ENCODE data around the gene ZNF613.

DNA sequence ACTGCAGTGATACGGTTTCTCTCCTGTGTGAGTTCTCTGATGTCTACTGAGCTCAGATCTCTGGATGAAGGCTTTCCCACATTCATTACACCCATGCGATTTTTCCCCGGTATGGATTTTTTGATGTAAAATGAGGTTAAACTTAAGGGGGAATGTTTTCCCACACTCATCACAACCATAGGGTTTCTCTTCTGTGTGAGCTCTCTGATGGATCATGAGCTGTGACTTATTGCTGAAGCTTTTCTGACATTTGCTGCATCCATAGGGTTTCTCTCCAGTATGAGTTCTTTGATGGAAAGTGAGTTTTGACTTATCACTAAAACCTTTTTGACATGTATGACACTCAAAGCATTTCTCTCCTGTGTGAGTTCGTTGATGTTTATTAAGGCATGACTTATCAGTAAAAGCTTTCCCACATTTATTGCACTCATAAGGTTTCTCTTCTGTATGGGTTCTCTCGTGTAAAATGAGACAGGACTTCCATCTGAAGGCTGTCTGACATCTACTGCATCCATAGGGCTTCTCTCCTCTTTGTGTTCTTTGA lies 11.9 kb upstream of the ZNF613 start:
- TF ChIP-seq EZH2phosphoT487 (IDR thresholded peaks at IDR 0.05; ENCODE audit: unreplicated experiment) (no peak), POLR2AphosphoS5 (IDR thresholded peaks at IDR 0.05; ENCODE audit: low read depth) (no peak), ZNF114 (CRISPR knock-in tag; IDR thresholded peaks at IDR 0.05) (no peak), CREB1 (CRISPR knock-in tag; IDR thresholded peaks at IDR 0.05; ENCODE audit: low read depth) (no peak), EZH2 (IDR thresholded peaks at IDR 0.05; ENCODE audit: low read depth, unreplicated experiment) (no peak), JUNB (IDR thresholded peaks at IDR 0.05; ENCODE audit: unreplicated experiment) (no peak), NANOG (IDR thresholded peaks at IDR 0.05; ENCODE audit: borderline replicate concordance) (no peak)
- TF ChIP-seq, protein P1, sequence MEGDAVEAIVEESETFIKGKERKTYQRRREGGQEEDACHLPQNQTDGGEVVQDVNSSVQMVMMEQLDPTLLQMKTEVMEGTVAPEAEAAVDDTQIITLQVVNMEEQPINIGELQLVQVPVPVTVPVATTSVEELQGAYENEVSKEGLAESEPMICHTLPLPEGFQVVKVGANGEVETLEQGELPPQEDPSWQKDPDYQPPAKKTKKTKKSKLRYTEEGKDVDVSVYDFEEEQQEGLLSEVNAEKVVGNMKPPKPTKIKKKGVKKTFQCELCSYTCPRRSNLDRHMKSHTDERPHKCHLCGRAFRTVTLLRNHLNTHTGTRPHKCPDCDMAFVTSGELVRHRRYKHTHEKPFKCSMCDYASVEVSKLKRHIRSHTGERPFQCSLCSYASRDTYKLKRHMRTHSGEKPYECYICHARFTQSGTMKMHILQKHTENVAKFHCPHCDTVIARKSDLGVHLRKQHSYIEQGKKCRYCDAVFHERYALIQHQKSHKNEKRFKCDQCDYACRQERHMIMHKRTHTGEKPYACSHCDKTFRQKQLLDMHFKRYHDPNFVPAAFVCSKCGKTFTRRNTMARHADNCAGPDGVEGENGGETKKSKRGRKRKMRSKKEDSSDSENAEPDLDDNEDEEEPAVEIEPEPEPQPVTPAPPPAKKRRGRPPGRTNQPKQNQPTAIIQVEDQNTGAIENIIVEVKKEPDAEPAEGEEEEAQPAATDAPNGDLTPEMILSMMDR (conservative IDR thresholded peaks at IDR 0.05; ENCODE audit: low read depth in 2 of 2), result no peak
- TF ChIP-seq, protein P2, sequence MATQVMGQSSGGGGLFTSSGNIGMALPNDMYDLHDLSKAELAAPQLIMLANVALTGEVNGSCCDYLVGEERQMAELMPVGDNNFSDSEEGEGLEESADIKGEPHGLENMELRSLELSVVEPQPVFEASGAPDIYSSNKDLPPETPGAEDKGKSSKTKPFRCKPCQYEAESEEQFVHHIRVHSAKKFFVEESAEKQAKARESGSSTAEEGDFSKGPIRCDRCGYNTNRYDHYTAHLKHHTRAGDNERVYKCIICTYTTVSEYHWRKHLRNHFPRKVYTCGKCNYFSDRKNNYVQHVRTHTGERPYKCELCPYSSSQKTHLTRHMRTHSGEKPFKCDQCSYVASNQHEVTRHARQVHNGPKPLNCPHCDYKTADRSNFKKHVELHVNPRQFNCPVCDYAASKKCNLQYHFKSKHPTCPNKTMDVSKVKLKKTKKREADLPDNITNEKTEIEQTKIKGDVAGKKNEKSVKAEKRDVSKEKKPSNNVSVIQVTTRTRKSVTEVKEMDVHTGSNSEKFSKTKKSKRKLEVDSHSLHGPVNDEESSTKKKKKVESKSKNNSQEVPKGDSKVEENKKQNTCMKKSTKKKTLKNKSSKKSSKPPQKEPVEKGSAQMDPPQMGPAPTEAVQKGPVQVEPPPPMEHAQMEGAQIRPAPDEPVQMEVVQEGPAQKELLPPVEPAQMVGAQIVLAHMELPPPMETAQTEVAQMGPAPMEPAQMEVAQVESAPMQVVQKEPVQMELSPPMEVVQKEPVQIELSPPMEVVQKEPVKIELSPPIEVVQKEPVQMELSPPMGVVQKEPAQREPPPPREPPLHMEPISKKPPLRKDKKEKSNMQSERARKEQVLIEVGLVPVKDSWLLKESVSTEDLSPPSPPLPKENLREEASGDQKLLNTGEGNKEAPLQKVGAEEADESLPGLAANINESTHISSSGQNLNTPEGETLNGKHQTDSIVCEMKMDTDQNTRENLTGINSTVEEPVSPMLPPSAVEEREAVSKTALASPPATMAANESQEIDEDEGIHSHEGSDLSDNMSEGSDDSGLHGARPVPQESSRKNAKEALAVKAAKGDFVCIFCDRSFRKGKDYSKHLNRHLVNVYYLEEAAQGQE (IDR thresholded peaks at IDR 0.05; ENCODE audit: unreplicated experiment), result no peak
- TF ChIP-seq, protein P3, sequence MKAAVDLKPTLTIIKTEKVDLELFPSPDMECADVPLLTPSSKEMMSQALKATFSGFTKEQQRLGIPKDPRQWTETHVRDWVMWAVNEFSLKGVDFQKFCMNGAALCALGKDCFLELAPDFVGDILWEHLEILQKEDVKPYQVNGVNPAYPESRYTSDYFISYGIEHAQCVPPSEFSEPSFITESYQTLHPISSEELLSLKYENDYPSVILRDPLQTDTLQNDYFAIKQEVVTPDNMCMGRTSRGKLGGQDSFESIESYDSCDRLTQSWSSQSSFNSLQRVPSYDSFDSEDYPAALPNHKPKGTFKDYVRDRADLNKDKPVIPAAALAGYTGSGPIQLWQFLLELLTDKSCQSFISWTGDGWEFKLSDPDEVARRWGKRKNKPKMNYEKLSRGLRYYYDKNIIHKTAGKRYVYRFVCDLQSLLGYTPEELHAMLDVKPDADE (IDR thresholded peaks at IDR 0.05), result no peak
- TF ChIP-seq, protein P4, sequence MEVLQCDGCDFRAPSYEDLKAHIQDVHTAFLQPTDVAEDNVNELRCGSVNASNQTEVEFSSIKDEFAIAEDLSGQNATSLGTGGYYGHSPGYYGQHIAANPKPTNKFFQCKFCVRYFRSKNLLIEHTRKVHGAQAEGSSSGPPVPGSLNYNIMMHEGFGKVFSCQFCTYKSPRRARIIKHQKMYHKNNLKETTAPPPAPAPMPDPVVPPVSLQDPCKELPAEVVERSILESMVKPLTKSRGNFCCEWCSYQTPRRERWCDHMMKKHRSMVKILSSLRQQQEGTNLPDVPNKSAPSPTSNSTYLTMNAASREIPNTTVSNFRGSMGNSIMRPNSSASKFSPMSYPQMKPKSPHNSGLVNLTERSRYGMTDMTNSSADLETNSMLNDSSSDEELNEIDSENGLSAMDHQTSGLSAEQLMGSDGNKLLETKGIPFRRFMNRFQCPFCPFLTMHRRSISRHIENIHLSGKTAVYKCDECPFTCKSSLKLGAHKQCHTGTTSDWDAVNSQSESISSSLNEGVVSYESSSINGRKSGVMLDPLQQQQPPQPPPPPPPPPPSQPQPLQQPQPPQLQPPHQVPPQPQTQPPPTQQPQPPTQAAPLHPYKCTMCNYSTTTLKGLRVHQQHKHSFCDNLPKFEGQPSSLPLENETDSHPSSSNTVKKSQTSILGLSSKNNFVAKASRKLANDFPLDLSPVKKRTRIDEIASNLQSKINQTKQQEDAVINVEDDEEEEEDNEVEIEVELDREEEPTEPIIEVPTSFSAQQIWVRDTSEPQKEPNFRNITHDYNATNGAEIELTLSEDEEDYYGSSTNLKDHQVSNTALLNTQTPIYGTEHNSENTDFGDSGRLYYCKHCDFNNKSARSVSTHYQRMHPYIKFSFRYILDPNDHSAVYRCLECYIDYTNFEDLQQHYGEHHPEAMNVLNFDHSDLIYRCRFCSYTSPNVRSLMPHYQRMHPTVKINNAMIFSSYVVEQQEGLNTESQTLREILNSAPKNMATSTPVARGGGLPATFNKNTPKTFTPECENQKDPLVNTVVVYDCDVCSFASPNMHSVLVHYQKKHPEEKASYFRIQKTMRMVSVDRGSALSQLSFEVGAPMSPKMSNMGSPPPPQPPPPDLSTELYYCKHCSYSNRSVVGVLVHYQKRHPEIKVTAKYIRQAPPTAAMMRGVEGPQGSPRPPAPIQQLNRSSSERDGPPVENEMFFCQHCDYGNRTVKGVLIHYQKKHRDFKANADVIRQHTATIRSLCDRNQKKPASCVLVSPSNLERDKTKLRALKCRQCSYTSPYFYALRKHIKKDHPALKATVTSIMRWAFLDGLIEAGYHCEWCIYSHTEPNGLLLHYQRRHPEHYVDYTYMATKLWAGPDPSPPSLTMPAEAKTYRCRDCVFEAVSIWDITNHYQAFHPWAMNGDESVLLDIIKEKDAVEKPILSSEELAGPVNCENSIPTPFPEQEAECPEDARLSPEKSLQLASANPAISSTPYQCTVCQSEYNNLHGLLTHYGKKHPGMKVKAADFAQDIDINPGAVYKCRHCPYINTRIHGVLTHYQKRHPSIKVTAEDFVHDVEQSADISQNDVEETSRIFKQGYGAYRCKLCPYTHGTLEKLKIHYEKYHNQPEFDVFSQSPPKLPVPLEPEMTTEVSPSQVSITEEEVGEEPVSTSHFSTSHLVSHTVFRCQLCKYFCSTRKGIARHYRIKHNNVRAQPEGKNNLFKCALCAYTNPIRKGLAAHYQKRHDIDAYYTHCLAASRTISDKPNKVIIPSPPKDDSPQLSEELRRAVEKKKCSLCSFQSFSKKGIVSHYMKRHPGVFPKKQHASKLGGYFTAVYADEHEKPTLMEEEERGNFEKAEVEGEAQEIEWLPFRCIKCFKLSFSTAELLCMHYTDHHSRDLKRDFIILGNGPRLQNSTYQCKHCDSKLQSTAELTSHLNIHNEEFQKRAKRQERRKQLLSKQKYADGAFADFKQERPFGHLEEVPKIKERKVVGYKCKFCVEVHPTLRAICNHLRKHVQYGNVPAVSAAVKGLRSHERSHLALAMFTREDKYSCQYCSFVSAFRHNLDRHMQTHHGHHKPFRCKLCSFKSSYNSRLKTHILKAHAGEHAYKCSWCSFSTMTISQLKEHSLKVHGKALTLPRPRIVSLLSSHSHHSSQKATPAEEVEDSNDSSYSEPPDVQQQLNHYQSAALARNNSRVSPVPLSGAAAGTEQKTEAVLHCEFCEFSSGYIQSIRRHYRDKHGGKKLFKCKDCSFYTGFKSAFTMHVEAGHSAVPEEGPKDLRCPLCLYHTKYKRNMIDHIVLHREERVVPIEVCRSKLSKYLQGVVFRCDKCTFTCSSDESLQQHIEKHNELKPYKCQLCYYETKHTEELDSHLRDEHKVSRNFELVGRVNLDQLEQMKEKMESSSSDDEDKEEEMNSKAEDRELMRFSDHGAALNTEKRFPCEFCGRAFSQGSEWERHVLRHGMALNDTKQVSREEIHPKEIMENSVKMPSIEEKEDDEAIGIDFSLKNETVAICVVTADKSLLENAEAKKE (CRISPR knock-in tag; IDR thresholded peaks at IDR 0.05), result no peak
